Activated T-cell treated with anti-CD3 and anti-CD28 coated beads, Interleukin-2, amount 50 U/mL, for 4 hours (primary cell): ENCODE measurements around the gene MRPL22. TPM values are rescaled to one million over a fixed set of nuclear protein-coding genes. Genes with fewer than 3 reads are reported as not detected.
"Not testable (repeated sequence)": the region's sequence is repeated elsewhere in the genome, so short reads cannot be mapped to it uniquely, and the experiment has no call there.

Experiments used
- ATAC-seq, 2 donors: fragments of 200-7000 bp; cut with Tn5 transposase; one replicate each; pipeline ENCODE4 v1.10.0; 2021
- DNase-seq: peaks from one replicate; pipeline ENCODE4 v3.0.0-alpha.2; 2020
- H3K27me3 Mint-ChIP-seq: one replicate; pipeline ENCODE4 v1.8.0; 2021; ENCODE audit warnings: low read depth, mixed read lengths
- H3K36me3 Mint-ChIP-seq: one replicate; pipeline ENCODE4 v1.8.0; 2022; ENCODE audit warnings: mixed read lengths; ENCODE audit not compliant: insufficient read depth
- H3K4me1 Mint-ChIP-seq: one replicate; pipeline ENCODE4 v1.8.0; 2021; ENCODE audit warnings: low read depth, mixed read lengths
- H3K4me3 Mint-ChIP-seq: one replicate; pipeline ENCODE4 v1.8.0; 2021; ENCODE audit warnings: mild to moderate bottlenecking, moderate library complexity, mixed read lengths
- H3K9me3 Mint-ChIP-seq: one replicate; pipeline ENCODE4 v1.8.0; 2021; ENCODE audit warnings: mixed read lengths
- total RNA-seq, 3 donors: library from RNA; stranded (reverse); gene quantifications; one replicate each; pipeline ENCODE4 v1.2.1, GENCODE V29; 2021

The MRPL22 gene
- total RNA-seq, 3 donors from 2014 or later = 85.9 to 96.4 (median 96.0) TPM

GRCh38 chr5:154923441-154924430, 17.1 kb upstream of the MRPL22 start:
- no peak for DNase-seq
- no peak overlapping the region for H3K4me3 Mint-ChIP-seq
- ATAC-seq = no peak
- no peaks in the 10 kb centered on the region for H3K9me3 Mint-ChIP-seq
- peaks cover 36% of the 10 kb centered on the region for H3K36me3 Mint-ChIP-seq
- no peaks in the 10 kb centered on the region for H3K4me1 Mint-ChIP-seq
- H3K27me3 Mint-ChIP-seq = no peaks in the 10 kb centered on the region

GRCh38 chr5:154933537-154933936, 7.3 kb upstream of the MRPL22 start:
- no peak for DNase-seq
- no peaks in the 10 kb centered on the region for H3K27me3 Mint-ChIP-seq
- H3K4me3 Mint-ChIP-seq = no peak overlapping the region
- H3K36me3 Mint-ChIP-seq = peaks cover 33% of the 10 kb centered on the region
- ATAC-seq = no peak
- H3K9me3 Mint-ChIP-seq = no peaks in the 10 kb centered on the region
- peaks cover 25% of the 10 kb centered on the region for H3K4me1 Mint-ChIP-seq

- ATAC-seq (no peak), DNase-seq (no peak)
- H3K36me3 Mint-ChIP-seq = peaks cover 32% of the 10 kb centered on the region
- no peaks in the 10 kb centered on the region for H3K27me3 Mint-ChIP-seq
- no peaks in the 10 kb centered on the region for H3K9me3 Mint-ChIP-seq
- H3K4me1 Mint-ChIP-seq = peaks cover 31% of the 10 kb centered on the region
- no peak overlapping the region for H3K4me3 Mint-ChIP-seq
Observed at GRCh38 chr5:154934881-154935280, 6.0 kb upstream of the MRPL22 start.

GRCh38 chr5:154937186-154937717, 3.6 kb upstream of the MRPL22 start:
- Mint-ChIP-seq H3K4me3 (peak overlapping the region; percentile 93), H3K9me3 (no peaks in the 10 kb centered on the region), H3K4me1 (peaks cover 37% of the 10 kb centered on the region), H3K27me3 (no peaks in the 10 kb centered on the region), H3K36me3 (peaks cover 17% of the 10 kb centered on the region)
- DNase-seq (no peak), ATAC-seq (no peak)

- Mint-ChIP-seq H3K27me3 (no peaks in the 10 kb centered on the region), H3K4me3 (peak within 1 kb of the TSS; percentile 93), H3K9me3 (no peaks in the 10 kb centered on the region), H3K4me1 (peaks cover 44% of the 10 kb centered on the region), H3K36me3 (peaks cover 17% of the 10 kb centered on the region)
- ATAC-seq (peak; percentile 90 to 92), DNase-seq (peak; percentile 78)
Observed at GRCh38 chr5:154937718-154938466, 3.0 kb upstream of the MRPL22 start, which contains the start of gene GEMIN5. Gene GEMIN5 (minus strand): TSS chr5:154938211. CDS start chr5:154938133, 78 bp downstream.

- peak overlapping the region; percentile 57 for H3K4me3 Mint-ChIP-seq
Observed at GRCh38 chr5:154939387-154939786, 1.5 kb upstream of the MRPL22 start.

GRCh38 chr5:154940375-154940771, 500 bp upstream of the MRPL22 start:
- H3K27me3 Mint-ChIP-seq = no peaks in the 10 kb centered on the region
- H3K9me3 Mint-ChIP-seq = no peaks in the 10 kb centered on the region
- no peak for ATAC-seq
- peaks cover 40% of the 10 kb centered on the region for H3K4me1 Mint-ChIP-seq
- peak overlapping the region; percentile 93 for H3K4me3 Mint-ChIP-seq
- no peak for DNase-seq
- peaks cover 2% of the 10 kb centered on the region for H3K36me3 Mint-ChIP-seq

More at GRCh38 chr5:154939387-154939786, 1.5 kb upstream of the MRPL22 start:
- not testable (repeated sequence) for ATAC-seq, DNase-seq, H3K9me3 Mint-ChIP-seq, H3K27me3 Mint-ChIP-seq
- peaks cover 11% of the 10 kb centered on the region for H3K36me3 Mint-ChIP-seq
- H3K4me1 Mint-ChIP-seq = peaks cover 46% of the 10 kb centered on the region

- no peaks in the 10 kb centered on the region for H3K27me3 Mint-ChIP-seq
- H3K4me3 Mint-ChIP-seq = no peak overlapping the region
- no peak for DNase-seq
- ATAC-seq = no peak
- H3K4me1 Mint-ChIP-seq = peaks cover 36% of the 10 kb centered on the region
- no peaks in the 10 kb centered on the region for H3K36me3 Mint-ChIP-seq
- H3K9me3 Mint-ChIP-seq = no peaks in the 10 kb centered on the region
Observed at GRCh38 chr5:154943527-154943926, 2.7 kb downstream of the MRPL22 start.

- H3K9me3 Mint-ChIP-seq = no peaks in the 10 kb centered on the region
- H3K27me3 Mint-ChIP-seq = no peaks in the 10 kb centered on the region
- ATAC-seq (no peak), DNase-seq (no peak)
- peaks cover 41% of the 10 kb centered on the region for H3K4me1 Mint-ChIP-seq
- no peaks in the 10 kb centered on the region for H3K36me3 Mint-ChIP-seq
- H3K4me3 Mint-ChIP-seq = no peak overlapping the region
Observed at GRCh38 chr5:154944716-154945115, 3.8 kb downstream of the MRPL22 start.

GRCh38 chr5:154945695-154946301, 4.9 kb downstream of the MRPL22 start:
- peaks cover 1% of the 10 kb centered on the region for H3K36me3 Mint-ChIP-seq
- no peaks in the 10 kb centered on the region for H3K27me3 Mint-ChIP-seq
- H3K4me3 Mint-ChIP-seq = no peak overlapping the region
- DNase-seq = no peak
- ATAC-seq = no peak
- no peaks in the 10 kb centered on the region for H3K9me3 Mint-ChIP-seq
- peaks cover 44% of the 10 kb centered on the region for H3K4me1 Mint-ChIP-seq

GRCh38 chr5:154947778-154948177, 6.9 kb downstream of the MRPL22 start:
- Mint-ChIP-seq H3K9me3 (no peaks in the 10 kb centered on the region), H3K4me3 (no peak overlapping the region), H3K36me3 (peaks cover 1% of the 10 kb centered on the region), H3K4me1 (peaks cover 41% of the 10 kb centered on the region), H3K27me3 (no peaks in the 10 kb centered on the region)
- ATAC-seq (no peak), DNase-seq (no peak)

GRCh38 chr5:154948313-154948712, 7.4 kb downstream of the MRPL22 start:
- Mint-ChIP-seq H3K4me3 (no peak overlapping the region), H3K27me3 (no peaks in the 10 kb centered on the region), H3K9me3 (no peaks in the 10 kb centered on the region), H3K4me1 (peaks cover 35% of the 10 kb centered on the region), H3K36me3 (peaks cover 1% of the 10 kb centered on the region)
- ATAC-seq (no peak), DNase-seq (no peak)

- Mint-ChIP-seq H3K4me3 (no peak overlapping the region), H3K36me3 (peaks cover 3% of the 10 kb centered on the region), H3K4me1 (peaks cover 37% of the 10 kb centered on the region), H3K9me3 (no peaks in the 10 kb centered on the region), H3K27me3 (no peaks in the 10 kb centered on the region)
- ATAC-seq = no peak
- DNase-seq = no peak
Observed at GRCh38 chr5:154949781-154950180, 8.9 kb downstream of the MRPL22 start.

- Mint-ChIP-seq H3K4me3 (no peak overlapping the region), H3K9me3 (no peaks in the 10 kb centered on the region), H3K36me3 (peaks cover 23% of the 10 kb centered on the region), H3K4me1 (peaks cover 4% of the 10 kb centered on the region), H3K27me3 (no peaks in the 10 kb centered on the region)
- DNase-seq (no peak), ATAC-seq (no peak)
Observed at GRCh38 chr5:154956712-154957111, 15.8 kb downstream of the MRPL22 start.
